Inflammatory macrophage (primary cell): ENCODE measurements around the gene FNDC1.

Source experiments
- DNase-seq, 2 donors: peaks; one replicate each; pipeline ENCODE4 v3.0.0-alpha.2; 2020 to 2022

The FNDC1 gene

DNA sequence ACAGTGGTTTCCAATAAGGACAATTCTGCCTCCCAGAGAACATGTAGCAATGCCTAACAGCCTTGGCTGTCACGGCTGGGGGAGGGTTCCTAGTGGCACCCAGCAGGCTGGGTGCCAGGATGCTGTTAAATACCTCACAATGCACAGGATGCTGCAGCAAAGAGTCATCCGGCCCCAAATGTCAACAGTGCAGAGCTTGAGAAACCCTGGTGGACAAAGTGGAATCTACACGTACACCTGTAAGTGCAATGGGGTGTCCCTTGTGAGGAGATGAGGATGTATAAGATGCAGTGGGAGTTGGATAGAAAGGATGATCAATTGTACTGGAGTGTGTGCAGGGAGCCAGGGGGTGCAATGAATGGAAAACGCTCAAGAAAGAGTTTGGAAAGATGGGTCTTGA, 142.4 kb downstream of the FNDC1 start:
- DNase-seq = no peak

DNA sequence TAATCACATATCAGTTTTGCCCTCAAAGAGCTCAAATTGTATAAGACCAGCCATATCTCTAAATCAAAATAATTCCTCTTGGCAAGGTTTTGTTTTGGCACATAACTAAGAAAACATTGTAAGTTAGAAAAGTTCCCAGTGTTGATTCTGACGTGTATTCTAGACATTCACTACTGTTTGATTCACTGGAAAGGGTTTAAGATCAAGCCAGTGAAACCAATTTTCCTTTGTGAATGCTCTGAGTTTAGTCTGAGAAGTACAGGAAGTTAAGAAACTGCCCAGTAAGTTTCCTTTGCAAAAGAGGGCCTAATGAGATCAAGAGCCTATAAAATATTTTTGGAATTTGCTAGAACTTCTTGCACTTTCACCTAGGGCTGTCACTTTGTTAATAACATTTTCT, 143.0 kb downstream of the FNDC1 start:
- DNase-seq = no peak

DNA sequence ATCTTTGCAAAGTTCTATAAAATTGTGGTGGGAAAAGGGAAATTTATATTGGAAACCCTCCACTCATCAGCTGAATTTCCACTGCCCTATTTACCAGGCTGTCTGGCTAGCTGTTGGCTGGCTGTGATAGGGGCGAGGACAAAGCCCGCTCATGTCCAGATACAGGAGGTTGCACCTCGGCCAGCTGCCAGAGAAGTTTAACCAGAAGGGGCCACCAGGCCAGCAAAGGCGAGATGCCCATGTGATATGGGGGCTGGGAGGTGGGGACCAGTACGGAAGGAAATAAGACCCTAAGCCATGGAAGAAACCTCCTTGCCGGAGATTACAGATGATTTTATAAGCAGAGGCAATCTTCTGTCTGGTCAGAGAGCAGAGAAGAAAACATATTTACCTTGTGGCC, 143.8 kb downstream of the FNDC1 start:
- DNase-seq = no peak

DNA sequence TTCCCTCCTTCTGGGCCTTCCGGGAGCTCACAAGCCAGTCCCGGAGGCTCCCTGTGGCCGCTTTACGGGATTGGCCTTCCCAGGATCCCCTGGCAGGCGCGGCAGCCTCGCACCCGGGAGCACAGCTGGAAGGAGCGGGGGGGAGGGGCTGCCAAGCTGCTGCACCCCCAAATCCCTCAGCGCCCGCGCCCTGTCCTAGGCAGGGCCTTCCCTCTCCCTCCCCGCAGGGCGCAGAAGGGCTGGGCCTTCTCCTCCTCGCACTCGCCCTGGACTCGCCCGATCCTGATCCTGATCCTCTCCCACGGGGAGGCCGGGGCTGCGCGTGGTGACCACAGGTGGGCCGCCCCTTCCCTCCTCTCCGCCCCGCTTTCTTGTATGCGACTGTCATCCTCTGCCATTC, 146.4 kb downstream of the FNDC1 start:
- DNase-seq = no peak

DNA sequence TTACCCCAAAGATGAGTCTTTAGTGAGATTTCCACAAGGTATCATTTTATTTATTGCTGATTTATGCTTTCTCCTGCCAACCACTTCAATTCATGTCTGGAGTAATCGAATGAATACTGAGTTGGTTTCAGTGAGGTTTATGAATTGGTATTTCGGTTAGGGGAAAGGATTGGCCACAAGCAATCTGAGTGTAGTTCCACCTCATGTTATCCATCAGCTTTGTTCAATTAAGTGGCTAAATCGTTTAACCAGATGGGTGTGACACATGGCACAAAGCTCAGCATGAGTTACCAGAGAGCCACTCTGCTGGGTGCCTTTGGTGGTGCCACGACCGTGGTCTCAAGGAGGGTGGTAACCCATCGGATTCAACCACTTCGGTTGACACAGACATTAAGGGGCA, 148.2 kb downstream of the FNDC1 start:
- DNase-seq = no peak

- DNase-seq = no peak
Observed at GRCh38 chr6:159321267-159321666, 152.1 kb downstream of the FNDC1 start.
